NCI-H510A treated with DMSO at 0.1 percent for 48 hours (cell line): Measurements from ENCODE around the gene SMCO4.

Experiments
- DNase-seq: peaks from one replicate; lab custom pipeline; 2025; lab: John Stamatoyannopoulos, UW

The SMCO4 gene

DNA sequence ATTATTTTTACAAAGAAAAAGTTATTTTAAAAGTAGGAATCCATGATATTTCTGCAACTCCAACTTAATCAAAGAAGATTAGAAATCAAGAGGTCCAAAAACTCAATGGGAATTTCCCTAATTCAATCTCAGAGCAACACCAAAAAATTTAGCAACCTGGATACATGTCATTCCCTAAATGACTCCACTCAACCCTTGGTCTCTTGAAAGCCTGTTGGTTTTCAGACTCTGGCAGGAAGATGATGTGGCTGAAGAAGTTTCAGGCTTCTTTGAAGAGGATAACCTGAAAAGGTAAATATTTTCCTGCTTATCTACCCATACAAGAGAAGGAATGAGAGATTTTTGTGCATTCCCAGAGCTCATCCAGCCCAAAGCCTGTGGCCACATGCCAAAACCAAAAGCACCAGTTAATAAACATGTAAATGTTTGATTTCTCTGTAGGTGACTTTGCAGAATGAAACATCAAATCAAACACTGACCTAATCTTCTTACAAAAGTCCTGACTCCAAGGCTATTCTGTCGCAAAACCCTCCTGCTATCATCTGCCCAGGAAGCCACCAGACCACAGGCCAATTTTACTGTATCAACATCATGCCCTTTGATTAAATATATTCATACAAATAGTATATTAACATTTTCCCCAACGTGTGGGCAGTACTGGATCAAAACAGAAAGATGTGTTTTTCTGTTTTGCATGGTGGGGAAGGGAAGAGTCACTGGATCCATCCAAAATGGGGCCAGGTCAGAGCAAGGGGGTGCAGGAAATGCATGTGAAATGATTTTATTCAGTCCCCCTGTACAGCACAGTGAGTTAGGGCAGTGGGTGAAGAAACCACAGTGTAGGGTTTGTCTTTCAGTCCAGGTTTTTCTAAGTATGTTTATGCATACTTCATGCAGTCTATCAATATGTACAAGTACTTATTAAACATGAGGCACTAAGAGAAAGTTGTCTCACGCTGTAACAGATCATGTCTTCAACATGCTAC, 38.8 kb downstream of the SMCO4 start:
- DNase-seq = no peak

DNA sequence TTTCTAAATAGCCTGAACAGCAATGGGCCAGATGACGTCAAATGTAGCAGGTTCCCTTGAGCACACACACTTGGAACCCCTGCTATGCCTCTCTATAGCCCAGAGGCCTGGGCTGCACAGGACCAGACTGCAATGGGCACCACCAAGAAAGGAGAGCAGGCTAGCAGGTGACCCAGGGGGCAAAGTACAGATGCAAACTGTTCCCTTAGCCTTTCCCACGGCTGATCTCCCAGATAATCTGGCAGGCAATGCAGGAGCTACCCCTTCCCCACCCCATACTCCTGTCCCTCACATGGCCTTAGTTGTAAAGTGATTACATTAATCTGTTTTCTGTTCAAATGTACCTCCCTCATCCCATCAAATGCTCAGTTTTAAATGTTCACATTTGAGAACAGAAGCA, 41.3 kb downstream of the SMCO4 start:
- no peak for DNase-seq

DNA sequence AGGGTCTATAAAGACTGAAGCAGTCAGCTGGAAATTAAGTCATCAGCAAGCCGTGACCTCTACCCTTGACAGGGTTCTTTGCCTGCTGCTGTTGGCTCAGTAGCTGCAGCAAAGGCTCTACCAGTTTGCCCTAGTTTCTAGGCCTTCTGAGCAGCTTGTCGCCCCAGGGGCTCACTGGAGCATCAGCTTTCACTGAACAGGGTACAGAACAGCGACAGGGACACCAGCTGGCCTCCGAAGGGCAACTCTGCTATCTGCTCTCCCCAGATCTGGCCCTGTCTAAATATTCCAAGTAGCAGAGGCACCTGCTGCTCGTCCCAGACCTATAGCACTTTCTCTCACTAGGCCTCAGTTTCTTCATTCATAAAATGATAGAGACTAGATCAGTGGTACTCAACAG, 42.4 kb downstream of the SMCO4 start:
- no peak for DNase-seq

DNA sequence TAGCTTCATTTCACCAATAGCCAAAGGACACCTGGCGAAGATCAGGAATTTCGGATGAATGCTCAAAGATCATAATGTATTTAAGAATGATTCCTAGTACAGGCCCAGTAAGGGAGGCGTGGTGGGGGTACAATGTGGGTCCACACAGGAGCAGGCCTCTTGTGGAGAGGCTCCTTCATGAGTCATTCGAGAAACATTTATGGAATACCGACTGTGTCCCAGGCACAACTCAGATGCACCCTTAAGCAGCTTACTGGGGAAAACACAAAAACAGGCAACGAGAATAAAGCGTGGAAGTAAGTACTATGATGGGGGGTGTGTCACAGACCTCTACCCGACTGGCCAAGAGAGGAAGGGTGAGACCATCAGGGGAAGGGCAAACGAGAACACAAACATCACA, 44.5 kb downstream of the SMCO4 start:
- no peak for DNase-seq

DNA sequence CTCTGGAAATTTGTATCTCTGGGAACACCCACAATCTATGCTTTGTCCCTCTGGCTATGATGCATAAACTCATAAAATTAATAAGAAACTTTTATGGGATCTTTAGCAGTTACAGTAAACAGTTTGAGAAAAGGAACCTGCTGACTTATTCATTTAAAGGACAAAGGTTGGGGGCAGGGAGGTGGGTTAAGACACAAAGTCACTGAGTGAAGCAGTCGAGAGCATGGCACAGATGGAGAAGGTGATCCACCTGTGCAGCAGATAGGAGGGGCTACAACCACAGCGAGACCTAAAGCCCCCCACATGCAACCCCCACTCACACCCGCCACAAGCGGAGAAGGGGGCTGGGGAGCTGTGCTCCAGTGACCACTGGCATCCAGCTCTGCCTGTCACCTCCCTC, 45.0 kb downstream of the SMCO4 start:
- DNase-seq = no peak

DNA sequence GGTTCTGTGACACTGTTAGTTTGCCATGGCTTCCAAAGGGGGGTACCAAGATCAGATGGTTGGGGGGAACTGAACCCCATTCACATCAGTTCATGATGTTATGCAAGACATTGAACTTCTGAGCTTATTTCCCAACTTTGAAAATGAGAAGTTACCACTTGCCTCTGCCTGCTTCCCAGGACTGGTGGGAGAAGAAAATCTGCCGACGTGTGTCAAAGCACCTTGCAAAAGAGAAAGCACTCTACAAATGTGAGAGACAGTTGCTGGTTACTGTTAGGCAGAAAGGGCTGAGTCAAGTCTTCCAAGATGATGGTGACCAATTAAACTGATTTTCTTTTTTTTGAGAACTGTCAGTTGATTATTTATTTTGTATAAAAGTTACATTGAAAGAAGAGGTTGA, 45.6 kb downstream of the SMCO4 start:
- no peak for DNase-seq

DNA sequence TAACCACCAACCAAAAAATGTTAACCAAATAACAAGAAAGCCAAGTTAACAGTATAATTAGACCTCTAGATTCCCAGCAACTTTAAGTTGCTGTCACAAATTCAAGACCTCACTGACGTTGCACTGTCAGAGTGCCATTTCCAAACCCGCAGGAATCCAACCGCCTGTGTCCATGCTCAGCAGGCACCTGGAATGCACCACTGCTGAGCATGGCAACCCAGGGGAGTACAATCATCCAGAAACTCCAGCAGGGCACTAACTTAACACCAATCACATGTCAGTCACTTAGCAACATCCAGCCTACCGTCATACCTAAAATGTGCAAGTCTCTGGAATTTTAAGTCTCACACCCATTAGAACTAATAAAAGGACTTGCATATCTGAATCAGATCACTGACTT, 48.8 kb downstream of the SMCO4 start:
- no peak for DNase-seq

DNA sequence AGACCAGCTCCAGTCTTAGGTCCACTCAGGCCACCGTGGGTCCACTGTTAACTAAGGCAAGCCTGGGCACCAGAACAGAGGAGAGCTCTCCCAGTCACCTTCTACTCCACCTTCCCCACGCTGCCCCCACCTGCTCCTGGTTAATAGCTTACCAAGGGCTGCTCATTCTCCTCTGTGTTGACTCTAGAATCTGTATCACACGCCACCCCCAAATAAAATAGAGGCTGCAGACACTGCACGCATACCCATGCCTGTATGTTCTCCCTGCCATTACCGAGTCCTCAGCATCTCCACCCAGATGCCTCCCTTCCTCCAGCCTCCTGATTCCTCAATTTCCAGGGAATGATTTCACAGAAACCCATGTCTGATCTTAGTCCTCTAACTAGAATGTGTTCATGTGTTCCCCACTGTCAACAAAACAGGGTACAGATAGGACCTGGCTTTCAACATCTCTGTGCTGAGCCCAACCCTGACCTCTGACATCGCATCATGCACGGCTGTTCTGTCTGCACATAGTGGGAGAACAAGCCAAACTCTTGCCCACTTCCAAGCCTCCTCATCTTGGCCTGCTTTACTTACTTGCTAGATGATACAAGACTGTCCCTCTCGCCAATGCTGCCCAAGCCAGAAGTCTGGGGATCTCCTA, 49.8 kb downstream of the SMCO4 start:
- DNase-seq = no peak

DNA sequence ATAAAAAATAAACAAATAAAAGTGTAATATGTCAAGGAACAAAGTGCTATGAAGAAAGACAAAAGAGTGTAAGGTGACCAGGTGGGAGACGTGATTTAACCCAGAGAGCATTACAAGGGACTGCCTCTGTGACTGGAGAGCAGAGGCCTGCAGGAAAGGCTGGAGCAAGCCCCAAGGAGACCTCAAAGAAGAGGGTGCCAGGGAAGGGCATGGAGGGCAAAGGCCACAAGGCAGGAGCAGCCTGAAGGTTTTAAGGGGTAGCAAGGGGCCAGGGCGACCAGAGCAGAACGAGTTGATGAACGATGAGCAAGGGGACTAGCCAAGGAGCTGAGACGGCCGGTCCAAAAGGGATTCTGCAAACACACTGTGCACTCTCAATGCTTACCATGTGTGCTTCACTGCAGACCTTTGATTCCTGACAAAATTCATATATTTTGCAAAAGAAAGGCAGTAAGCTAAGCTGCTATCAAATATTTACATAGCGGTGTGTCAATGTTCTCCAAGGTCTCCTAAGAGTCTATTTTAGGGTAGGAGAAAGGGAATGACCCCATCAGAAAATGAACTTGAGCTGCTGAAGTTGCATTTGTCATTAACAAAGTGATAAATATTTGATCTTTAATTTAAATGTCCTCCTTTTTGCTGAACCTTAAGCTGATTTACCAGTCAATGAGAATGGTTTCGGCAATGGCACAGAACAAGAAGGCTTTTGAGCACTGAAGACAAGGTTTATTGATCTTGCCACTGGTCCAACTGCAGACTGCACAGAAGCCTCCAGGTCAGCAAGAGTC, 50.5 kb downstream of the SMCO4 start:
- DNase-seq = no peak

DNA sequence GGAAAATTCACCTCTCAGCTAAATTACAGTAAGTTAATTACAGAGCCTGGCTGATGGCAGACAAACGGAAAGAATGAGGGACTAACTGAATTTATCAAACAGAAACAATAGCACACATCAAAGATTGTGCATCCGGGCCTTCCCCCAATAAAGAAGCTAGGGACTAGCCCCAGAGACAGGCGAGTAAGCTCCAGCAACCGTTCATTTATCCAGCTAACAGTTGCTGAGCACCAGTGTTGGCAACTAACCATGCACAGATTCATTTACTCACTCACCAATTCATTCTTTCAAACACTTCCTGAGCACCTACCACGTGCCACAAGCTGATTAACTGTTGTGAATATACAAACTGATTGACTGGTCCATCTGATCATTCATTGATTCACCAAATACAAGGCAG, 51.2 kb downstream of the SMCO4 start:
- DNase-seq = no peak

DNA sequence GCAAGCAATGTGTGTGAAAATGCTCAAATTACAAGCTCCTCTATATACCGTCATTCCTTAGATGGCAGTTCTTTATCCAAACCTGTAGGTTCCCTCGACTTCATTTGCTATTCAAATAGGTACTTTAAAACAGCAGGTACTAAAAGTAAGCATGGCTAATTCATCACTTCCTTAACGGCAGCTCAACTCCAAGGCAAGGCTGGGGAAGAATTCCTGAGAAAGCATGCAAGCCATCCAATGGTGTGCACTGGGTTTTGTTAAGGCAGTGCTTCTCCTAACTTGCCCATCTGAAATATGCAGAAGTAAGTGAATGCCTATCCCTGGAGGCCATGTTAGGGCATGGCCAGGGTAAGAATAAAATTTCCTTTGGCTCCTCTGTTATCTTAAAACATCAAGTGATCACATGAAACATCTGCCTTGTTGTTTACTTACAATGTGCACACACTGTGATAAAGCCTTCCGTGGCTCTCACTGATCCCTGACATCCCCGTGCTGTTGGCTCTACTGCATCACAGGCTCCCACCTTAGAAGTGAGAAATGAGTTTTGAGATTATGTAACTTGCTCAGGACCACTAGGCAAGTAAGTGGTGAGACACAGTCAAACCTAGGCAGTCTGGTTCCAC, 52.1 kb downstream of the SMCO4 start:
- peak; percentile 29 for DNase-seq

DNA sequence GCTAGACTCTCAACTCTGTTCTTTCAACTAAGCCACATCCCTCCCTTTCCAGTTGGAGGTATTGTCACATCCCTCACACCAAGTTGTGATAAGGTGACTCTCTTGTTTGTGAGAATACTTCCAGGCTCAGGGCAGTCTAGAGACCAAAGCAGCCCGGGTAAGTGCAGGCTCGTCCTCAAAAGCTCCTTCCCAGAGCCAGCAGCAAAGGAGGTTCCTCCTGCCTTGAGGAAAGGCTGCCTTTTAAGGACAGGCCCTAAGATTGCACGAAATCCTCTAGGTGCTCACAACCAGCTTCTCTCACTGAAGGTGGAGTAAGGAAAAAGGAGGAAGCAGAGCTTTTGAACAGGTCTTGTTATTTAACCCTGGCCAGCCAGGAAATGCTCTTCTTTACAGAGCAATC, 53.4 kb downstream of the SMCO4 start:
- DNase-seq = no peak

DNA sequence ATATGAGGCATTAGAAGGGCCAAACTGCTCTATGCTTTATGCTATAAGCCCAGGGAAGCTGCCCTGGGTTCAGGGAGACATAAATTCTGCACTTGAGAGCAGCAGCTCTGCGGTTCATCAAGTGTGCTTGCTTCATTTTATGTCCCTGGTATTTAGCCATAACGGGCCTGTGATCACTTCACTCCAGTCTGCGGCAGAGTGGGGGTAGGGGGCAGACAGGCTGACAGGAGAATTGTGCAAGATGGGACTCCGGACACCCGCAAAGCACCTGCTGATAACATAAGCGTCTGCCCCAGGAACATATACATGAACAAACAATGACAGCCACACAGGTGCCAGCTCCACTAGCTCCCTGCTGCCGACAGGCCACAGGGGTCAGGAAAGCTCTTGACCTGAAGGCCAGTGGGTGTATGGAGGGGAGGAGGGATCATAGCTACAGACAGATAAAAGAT, 56.1 kb downstream of the SMCO4 start:
- DNase-seq = peak; percentile 90

DNA sequence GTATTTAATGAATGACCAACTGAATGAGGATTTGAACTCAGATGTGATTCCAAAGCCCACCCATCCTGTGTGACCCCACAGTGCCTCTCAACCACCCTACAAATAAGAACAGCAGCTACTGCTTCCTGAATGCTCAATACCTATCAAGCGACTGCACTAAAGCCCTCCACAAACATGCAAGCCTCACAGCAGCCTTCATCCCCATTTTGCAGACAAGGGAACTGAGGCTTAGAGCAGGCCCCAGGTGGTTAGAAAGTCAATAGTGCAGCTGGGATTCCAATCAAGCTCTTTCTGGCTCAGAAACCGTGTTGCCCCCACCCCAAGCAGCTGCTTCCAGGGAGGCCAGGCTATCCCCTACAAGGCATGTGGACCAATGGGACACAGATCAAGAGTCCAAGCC, 57.2 kb downstream of the SMCO4 start:
- DNase-seq = no peak

DNA sequence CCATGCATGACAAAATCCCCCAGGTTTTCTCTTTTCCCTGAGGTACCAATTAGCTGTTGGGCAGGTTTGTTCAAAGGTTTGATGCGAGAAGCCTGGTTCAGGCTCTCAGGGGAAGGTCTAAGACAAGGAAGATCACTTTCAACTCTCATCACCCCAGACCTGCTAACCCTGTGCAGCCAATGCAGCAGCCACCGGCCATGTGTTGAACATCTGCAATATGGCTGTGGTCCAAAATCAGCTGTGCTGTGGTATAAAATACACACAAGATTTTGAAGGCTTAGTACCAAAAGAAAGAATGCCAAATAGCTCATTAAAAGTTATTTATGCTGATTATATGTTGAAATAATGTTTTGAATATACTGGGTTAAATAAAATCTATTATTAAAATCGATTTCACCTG, 58.5 kb downstream of the SMCO4 start:
- no peak for DNase-seq

DNA sequence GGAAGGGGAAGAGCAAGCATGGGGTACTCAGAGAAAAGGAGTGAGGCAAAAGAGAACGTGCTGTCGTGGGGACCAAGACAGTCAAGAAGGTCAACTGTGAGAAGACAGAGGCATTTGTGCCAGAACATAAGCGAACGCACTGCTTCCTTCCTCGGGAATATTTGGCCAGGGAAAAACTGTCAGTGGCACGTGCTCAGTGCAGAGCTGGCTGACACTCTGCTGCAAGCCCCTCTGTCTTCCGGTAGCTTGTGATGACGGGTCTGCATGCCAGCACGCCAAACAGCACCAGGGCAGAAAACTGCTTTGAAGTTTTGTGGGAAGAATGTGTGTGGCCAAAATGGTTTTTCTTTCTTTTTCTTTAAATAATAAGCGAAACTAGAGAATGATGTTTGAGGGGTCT, 60.6 kb downstream of the SMCO4 start:
- DNase-seq = no peak

DNA sequence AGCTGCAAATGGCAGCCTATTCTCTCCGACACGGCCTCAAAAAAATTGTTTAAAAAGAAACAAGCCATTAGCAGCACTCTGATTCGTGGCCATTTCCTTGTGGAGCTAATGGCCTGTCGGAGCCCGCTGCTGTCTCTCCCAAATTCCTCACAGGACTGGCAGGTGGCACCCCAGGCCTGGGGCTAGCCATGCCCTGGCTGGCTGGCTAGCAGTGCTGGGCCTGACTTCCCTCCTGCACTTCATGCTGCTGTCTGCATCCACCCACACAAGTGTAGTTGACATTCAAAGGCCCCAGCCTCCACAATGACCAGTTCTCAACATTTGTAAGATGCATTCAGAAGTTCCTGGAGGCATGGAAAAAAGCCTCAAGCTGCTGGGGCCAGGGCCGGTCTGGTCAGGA, 61.5 kb downstream of the SMCO4 start:
- DNase-seq = no peak

DNA sequence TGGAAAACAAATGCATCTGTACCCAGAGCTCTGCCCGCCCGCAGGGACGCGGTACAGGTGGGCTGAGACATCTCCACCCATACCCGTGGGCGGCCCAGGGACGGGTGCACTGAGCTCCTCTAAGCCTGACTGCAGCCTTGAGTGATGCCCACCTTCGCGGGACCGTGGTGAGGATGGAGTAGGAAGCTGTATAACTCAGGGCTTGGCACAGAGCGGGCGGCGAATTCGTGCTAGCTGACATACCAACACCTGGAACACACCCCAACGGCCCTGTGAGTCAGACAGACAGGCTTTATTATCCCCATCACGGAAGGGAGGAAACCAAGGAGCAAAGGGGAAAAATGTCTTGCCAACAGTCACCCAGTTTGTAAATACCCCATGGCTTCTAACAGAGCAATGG, 61.9 kb downstream of the SMCO4 start:
- no peak for DNase-seq

DNA sequence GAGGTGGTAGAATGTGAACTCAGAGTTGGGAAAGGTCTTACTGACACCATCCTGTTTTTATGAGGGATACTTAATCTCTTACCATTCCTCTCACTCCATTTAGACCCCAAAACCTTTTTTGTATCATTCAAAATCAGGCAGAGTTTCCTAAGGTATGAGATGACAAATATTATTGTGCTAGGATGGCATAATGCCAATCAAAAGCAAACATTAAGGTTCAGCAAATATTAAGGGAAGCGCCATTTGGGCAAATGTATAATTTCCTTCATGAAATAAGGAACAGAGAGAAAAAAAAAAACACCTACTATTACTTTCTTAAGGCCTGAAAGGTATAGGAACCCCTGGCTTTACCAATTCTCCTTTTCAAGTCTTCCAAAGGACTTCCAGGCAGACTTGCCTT, 62.4 kb downstream of the SMCO4 start:
- DNase-seq = no peak

DNA sequence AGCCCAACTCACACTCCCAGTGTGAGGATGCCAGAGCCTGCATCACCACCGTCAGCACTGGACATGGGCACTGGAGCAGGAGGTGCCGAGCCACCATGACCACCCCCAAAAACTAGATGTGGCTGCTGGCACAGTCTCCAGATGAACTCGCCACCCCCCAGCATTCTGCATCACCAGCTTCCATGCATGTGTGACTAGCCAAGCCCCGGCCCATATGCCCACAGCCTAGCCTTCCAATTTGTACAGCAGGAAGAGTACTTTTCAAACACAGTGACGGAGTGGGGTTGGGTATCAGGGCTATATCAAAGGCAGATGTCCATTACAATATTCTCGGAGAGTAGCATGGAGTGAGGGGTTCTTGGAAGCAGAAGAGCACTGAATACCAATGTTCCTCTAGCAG, 62.9 kb downstream of the SMCO4 start:
- DNase-seq = no peak

DNA sequence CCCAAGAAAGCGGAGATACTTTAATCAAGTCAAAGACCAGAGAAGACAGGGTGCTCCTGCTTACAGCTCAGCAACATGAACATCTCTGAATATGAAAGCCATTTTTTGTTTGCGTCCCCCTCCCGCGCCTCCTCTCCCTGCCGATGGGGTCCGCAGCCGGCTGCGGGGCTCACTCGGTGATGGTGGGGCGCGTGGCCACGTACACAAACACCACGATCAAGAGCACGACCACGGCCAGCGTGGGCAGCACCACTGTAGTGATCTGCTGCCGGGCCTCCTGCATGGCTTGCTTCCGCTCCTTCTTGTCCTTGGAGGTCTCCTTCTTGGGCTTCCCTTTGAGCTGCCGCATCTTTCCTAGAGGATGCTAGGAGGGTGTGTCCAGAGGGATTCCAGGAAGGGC, 64.3 kb downstream of the SMCO4 start:
- DNase-seq = no peak

DNA sequence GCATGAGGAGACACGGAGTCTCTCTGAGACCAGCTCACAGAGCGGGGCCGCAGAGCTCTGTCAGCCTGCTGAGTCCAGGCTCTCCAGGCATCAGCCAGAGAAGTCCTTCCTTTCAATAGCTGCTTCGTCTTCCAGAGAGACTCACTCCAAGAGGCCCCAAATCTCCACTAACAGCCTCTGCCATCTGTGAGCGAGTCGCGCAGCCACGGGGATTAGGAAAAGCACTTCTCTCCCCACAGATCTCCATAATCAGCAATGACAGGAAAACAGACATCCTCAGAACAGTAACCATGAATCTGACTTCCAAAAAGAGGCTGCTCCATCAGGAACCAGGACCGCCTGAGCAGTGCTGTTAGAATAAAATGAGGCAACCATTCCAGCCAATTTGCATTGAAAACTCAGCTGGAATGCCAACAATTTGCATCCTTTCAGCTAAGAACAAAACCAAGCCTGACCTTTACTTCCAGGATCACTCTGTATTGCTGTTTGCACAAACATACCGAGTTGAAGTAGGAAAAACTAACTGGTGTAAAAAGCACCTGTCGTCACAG, 65.4 kb downstream of the SMCO4 start:
- DNase-seq = no peak
